Measurements from ENCODE around the gene R3HDM2.
A peak's percentile ranks its signal among the peaks of the same experiment; 100 is the strongest.

The R3HDM2 gene

DNA sequence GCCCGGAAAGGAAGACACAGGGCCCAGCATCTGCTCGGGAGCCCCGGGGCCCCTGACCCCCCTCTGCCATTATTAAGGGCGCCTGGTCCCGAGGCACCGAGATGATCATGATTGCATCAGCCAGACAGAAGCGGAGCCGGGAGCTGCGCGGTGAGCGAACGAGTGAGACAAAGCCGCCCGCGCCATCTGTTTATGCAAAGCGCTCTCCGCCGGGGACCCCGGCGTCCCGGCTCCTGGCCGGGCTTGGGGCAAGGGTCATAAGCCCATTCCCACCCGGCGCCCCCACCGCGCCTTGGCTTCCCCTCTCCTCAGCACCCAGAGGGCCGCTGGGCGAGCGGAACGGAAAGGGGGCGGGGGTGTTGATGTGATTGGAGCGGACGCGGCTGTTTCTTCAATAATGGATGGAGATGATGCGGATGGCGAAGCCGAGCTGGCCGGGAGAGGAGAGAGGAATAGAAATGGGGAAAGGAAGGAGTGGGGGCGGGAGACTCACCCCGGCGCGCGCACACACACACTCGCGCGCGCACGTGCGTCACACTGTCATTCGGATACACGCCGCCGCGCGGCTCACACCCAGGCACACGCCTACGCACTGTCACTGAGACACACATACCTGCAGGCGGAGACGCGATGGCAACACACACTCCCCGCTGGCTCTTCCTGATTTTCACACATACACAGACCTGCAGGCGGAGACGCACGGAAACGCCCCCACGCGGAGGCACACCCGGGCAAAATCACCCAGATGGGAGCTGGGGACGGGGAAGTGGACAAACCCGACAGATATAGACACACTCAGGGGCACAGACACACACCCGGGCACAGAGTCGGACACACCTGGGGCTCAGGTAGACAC, 190.5 kb downstream of the R3HDM2 start:
- no peak for DNase-seq (ENCODE audit: low read depth, low spot score)

DNA sequence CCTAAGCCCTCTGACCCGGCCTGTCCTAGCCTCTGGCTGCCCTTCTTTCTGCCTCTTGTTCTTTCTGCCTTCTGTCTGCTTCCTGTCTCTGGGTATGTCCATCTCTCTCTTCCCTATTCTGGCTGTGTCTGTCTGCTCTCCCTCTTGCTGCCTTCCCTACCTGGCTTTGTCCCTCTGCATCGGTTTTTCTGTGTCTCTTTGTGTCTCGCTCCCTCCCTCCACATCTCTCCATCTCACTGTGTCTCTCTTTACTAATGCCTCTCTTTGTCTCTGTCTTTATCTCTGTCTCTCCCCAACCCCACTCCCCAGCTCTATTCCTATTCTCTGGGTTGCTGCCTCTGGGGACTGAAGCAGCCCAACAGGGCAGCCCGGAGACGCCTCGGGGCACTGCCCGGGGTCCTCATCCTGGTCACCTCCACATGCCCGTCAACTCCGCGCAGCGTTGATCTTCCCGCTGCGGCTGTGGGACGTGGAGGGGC, 191.2 kb downstream of the R3HDM2 start:
- no peak for DNase-seq (ENCODE audit: low read depth, low spot score)

DNA sequence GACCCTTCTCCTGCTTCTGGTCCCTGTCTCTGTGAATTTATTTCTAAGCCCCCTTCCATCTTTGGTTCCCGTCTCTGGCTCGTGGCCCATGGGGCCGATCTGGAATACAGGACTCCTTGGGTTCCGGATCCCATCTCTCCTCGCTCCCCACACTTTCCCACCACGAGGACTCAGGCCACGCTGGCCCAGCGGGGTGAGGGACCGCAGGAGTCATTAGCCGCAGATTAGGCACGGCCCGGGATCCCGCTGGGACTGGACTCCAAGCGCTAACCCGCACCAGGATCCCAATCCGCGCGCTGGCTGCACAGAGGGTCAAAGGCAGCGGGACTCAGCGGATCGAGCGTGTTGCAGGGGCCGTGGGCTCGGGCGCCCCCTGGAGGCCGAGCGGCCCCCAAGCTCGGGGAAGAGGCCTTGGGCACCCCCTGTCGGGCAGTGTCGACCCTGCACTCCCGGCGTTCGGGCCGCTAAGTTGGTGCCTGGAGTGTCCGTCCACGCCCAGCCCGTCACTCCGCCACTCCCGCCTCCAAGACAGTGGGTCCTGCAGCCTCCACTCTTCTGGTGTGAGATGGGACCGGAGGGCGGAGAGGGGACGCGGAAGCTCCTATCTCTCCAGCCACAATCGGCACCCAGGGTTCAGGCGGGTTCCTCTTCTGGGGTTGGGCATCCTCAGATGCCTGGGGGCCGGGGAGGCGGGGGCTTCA, 191.8 kb downstream of the R3HDM2 start:
- DNase-seq (ENCODE audit: low read depth, low spot score) = peak; percentile 72

DNA sequence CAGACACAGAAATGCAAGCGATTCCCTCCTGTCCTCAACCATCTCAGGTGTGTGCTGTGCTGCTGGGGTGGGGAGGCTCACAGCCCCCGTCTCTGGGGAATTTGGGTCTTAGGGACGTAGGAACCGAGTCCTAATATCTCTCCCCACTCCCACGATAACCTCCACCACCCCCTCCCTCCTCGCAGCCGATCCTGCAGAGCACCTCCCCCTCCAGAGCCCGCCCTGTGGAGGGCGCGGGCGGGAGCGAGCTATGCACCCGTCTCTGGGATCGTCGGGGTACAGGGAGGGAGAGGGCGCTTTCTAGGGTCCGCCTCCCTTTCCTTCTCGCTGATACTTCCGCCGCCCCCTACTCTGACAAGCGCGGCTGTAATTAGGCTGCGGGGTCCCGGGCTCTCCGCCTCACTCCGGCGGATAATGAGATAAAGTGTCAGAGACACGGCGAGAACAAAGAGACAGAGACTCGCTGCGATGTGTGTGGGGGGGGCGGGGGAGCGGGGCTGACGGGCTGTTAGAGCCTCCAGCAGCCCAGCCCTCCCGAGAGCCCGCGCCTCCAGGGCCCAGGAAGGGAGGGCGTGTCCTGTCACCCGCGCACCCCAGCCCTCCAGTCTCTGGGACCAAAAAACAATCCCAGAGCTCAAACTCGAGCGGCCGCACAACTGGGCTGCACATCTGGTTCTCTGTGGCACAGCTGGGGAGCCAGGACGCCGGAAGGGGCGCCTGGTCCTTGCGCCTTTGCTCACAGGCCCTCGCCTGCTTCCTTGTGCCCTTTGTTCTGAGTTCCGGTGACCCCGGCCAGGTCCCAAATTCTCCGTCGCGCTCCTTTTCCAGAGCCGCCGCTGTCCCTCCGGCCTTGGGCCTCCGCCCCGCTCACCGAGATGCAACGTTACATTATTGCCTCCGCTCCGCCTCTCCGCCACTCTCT, 192.7 kb downstream of the R3HDM2 start:
- no peak for DNase-seq (ENCODE audit: low read depth, low spot score)

DNA sequence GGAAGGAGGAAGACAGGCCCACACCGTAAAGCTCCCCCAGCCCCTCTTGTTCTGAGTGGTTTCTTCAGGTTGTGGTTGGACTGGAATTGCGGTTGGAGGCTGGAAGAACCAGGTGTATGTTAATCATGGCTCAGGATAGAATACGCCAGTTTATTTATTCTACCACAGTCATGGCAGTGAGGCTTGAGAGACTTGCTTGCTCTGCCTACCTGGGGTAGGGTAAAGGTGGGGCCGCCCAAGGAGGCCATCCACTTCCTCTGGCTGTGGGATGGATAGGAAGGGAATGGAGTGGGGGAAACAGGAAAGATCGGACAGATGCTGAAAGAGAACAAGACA, 193.3 kb downstream of the R3HDM2 start:
- no peak for DNase-seq (ENCODE audit: low read depth, low spot score)

DNA sequence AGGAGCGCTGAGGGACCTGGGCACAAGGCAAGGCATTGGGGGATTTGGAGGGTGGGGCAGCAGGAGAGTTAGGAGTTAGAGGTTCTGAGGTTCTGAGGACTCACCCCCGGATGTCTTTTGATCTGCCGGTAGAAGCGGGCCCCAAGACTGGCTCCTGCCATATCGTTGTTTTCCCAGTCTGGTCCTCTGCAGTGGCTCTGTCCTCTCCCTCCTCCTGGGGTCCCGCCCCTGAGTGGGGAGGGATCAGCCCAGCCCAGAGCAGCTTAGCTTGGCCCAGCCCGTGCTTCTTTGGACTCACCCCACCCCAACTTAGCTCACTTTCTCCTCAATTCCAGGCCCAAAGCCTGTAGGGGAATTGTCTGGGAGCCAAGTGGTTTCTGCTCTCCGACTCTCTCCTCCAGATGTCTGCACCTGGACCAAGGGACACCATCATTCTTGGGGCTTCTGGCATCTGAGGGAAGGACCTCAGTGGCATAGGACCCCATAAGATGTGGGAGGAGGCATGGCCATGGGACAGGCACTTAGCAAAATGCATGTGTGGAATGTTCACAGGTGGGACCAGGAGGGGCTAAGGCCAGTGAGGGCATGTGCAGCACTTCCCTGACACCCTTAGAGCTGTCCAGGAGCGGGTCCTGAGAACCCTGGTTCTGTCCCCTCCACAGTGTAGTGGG, 193.8 kb downstream of the R3HDM2 start:
- DNase-seq (ENCODE audit: low read depth, low spot score) = no peak

DNA sequence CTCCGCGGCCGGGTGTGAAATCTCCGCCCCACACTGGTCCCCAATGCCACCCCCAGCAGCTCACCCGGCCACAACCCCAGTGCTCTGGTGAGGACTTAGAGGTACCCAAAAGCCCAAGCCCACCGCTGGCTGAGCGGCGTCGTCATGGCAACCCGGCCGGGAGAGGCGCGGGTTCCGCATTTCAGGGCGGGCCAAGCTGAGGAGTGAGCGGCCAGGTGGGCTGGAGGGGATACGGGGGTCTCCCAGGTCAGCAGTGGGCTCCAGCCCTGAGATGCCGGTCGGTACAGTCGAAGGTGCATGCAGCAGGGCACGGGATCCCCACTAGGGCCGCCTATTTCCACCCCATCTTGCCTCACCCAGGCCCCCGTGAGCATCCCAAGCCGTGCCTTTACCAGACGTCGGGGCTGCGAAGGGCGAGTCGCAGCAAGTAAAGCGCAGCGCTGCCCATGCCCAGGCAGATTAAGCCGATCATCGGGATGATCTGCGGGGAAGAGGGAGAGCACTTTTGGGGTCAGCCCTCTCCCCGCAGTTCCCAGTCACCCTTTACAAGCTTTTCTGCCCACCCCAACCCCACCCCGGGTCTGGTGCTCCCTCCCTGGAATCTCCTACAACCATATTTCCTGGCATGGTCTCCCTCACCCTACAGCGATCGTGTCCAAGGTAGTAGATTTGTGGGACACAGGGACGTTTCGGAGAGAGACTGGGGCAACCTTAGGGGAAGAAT, 194.5 kb downstream of the R3HDM2 start:
- no peak for DNase-seq (ENCODE audit: low read depth, low spot score)

DNA sequence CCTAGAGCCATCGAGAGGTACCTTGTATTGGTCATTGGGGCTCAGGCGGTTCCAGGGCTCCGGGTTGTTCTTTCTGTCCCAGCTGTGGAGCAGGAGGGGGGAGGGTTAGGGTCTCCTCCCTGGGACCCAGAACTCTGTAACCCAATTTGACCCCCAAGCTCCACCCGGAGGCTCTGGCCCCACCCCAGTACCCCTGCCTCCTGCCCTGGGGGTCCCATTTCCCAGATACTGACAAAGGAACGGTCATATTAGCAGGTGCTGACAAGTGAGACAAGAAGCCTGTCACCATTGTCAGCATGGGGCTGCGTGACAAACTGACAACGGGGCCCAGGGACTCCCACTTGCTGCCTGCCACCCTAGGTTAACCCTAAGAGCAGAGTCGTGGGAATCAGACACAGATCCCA, 195.1 kb downstream of the R3HDM2 start:
- DNase-seq (ENCODE audit: low read depth, low spot score) = no peak

DNA sequence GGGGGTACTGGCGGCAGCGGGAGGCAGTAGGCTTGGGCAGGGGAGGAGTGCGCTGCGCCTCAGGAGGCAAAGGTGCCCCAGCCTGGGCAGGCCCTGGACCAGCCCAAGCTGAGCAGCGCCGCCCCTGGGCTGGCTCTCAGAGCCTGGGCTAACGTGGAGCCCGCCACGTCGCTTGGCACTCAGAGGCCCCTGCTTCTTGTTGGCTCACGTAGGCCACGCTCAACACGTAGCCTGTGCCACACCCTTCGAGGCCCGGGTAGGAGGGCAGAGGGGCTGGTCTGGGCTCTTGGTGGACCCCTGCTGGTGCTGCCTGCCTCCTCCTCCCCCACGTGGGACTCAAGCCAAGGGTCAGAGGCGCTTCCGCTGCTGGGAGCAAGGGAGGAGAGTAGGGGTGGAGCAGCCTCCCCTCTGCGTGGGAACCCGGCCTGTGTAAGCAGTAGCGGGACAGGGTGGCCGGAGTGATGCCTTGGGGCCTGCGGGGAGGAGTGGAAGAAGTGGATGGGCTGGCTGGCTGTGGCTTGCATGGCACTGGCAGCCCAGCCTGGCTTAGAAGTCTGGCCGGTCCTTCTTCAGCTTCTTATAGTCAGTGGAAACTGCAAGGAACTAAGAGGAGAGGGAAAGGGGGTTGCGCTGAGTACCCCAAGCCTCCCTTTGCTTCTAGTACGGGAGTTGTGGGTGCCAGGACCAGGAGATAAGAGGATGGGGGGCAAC, 195.7 kb downstream of the R3HDM2 start:
- DNase-seq (ENCODE audit: low read depth, low spot score) = no peak

DNA sequence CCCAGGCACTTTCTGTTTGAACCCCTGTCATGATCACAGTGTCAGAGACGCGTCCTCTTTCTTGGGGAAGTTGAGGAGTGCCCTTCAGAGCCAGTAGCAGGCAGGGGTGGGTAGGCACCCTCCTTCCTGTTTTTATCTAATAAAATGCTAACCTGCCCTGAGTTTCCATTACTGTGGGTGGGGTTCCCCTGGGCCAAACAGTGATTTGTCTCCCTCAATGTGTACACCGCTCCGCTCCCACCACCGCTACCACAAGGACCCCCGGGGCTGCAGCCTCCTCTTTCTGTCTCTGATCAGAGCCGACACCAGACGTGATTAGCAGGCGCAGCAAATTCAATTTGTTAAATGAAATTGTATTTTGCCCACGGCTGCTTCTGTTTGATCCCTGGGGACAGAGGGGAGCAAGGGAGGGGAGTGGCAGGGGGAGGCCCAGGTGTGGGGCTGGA, 196.2 kb downstream of the R3HDM2 start:
- DNase-seq (ENCODE audit: low read depth, low spot score) = no peak

DNA sequence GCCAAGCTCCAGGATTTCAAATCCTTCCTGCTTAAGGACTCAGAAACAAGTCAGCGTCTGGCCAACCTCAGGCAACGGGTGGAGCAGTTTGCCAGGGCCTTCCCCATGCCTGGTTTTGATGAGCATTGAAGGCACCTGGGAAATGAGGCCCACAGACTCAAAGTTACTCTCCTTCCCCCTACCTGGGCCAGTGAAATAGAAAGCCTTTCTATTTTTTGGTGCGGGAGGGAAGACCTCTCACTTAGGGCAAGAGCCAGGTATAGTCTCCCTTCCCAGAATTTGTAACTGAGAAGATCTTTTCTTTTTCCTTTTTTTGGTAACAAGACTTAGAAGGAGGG, 196.6 kb downstream of the R3HDM2 start:
- no peak for DNase-seq (ENCODE audit: low read depth, low spot score)

DNA sequence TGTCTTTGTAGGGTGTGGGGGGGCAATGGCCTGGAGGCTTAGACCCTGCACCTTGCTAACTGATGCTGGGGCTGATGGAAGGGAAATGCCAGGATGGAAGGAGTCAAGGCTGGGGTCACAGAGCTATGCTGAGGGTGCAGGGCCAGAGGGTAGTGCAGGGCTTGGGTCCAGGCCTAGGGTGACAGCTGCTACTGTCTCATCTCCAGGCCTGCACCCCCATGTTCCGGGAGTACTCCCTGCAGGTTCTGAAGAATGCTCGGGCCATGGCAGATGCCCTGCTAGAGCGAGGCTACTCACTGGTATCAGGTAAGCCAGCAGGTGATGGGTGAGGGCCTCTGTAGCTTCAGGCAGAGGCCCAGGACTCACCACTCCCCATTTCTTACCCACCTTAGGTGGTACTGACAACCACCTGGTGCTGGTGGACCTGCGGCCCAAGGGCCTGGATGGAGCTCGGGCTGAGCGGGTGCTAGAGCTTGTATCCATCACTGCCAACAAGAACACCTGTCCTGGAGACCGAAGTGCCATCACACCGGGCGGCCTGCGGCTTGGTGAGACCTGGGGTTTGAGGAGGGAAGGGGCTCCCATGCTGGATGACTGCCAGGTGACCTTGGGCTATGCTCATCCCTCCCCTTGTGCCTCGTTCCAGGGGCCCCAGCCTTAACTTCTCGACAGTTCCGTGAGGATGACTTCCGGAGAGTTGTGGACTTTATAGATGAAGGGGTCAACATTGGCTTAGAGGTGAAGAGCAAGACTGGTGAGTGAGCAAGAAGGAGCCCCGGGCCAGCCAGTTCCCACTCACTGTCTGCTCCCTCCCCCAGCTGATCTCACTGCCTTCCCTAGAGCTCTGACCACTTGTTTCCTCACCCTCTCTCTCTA, 197.2 kb downstream of the R3HDM2 start:
- DNase-seq (ENCODE audit: low read depth, low spot score) = no peak

DNA sequence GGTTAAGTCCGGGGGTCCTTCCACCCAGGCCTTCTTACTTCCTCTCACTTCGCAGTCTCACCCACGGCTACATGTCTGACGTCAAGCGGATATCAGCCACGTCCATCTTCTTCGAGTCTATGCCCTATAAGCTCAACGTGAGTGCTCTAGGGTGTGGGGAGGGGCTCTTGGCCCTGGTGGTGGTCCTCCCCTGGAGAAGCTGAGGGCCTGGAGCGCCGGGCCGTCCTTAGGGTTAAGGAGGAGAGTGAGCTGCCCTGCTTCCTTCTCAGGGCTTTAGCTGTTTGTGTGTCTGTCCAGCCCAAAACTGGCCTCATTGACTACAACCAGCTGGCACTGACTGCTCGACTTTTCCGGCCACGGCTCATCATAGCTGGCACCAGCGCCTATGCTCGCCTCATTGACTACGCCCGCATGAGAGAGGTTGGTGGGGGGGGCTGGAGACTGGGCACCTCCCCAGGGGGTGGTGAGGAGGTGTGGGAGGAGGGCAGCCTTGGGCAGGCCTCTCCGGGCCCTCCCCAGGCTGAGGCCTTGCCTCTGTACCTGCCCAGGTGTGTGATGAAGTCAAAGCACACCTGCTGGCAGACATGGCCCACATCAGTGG, 198.6 kb downstream of the R3HDM2 start:
- no peak for DNase-seq (ENCODE audit: low read depth, low spot score)

DNA sequence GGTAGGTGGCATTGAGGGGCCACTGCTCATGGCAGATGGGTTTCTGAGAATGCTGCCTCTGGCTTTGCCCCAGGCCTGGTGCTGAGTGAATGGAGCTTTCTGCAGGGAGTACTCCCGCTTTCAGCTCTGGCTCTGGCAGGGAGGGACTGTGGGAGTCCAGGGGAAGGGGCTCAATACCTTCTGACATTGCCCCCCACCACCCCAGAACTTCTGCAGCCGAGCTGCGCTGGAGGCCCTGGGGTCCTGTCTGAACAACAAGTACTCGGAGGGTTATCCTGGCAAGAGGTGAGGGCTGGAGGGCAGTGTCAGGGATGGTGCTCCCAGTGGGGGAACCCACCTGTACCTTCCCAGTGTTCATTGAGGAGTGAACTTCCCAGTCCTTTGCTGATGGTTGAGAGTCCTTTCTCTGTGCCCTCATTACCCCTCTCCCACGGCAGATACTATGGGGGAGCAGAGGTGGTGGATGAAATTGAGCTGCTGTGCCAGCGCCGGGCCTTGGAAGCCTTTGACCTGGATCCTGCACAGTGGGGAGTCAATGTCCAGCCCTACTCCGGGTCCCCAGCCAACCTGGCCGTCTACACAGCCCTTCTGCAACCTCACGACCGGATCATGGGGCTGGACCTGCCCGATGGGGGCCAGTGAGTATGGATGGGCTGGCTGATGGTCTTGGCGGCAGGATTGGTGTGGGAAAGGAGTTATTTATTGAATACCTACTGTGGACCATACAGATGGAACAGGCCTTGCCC, 199.4 kb downstream of the R3HDM2 start:
- no peak for DNase-seq (ENCODE audit: low read depth, low spot score)

DNA sequence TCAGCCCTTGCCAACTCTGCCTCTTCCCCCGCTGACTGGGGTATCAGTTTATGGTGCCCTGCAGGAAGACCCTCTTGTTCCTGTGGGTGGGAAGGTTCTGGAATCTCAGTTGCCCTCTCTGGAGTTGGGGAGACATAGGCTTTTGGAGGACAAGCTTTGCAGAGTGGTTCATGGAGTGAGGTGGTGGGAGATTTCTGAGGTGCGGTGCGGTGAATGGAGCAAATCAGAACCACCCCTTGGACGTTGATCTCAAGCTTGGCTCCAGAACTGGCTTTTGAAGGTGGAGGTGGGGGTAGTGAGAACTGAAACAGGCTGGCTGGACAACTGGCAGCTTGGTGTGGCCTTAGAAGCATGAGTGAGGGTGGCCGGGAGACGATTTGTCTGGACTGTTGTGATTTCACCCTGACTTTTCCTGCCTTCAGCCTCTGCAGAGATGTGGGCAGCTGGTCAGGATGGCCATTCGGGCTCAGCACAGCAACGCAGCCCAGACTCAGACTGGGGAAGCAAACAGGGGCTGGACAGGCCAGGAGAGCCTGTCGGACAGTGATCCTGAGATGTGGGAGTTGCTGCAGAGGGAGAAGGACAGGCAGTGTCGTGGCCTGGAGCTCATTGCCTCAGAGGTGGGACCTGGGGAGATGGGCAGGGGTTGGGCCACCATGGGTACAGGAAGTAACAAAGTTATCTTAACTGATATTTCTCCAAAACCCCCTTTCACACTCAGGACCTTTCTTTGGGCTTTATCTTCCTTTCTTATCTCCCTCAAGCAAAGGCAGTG, 200.3 kb downstream of the R3HDM2 start:
- DNase-seq (ENCODE audit: low read depth, low spot score) = no peak

DNA sequence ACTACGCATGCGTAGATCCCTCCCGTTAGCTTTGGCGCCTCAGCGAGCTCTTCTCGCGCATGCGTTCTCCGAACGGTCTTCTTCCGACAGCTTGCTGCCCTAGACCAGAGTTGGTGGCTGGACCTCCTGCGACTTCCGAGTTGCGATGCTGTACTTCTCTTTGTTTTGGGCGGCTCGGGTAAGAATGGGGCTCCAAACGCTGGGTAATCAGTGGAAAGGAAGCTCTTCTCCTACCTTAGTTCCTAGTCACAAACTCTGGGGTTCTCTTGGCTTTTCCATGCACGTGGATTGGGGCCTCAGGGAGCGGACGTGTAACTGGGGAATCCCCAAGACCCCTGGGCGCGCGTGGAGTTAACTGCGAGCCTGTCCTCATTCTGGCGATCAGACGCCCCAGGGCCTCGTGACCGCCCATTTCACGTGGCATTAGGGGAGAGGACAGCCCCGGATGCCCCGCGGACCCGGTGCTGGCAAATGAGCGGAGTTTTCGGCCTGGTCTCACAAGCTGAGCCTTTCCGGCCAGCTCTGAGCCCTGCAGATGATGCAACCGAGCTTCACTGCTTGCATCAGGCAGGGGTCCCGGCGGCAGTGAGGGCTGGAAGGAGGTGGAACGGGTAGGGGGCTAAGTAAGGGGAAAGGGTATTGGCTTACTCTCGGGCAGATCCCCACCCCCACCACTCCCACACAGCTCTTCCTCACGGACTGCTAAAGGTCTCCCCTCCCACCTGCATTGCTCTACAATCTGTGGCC, 201.0 kb downstream of the R3HDM2 start, which contains the start of gene SHMT2:
TSS of gene SHMT2 (plus strand) at position 78 of the 747 bp plus-strand sequence. CDS start at position 146, 68 bp downstream.
- peak; percentile 89 for DNase-seq (ENCODE audit: low read depth, low spot score)
